NCI-H446 treated with DMSO at 0.1 percent for 48 hours (cell line): ENCODE data around the gene CDH12.
"Not testable (repeated sequence)": the region's sequence is repeated elsewhere in the genome, so short reads cannot be mapped to it uniquely, and the experiment has no call there.

Experiments
- DNase-seq: peaks from one replicate; lab custom pipeline; 2025; lab: John Stamatoyannopoulos, UW

CDH12 gene

DNA sequence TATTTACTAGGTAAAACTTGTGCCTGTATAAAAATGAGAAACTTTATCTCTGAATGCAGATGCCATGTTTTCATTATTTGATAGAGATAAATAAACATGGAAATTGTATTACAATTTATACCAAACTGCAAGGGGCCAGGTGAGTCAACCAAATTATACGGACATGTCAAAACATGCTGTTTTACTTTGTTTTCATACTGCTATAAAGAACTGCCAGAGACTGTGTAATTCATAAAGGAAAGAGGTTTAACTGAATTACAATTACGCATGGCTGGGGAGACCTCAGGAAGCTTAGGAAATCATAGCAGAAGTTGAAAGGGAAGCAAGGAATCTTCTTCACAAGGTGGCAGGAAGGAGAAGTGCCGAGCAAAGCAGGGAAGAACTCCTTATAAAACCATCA is 840.3 kb downstream of the CDH12 start:
- DNase-seq, result not testable (repeated sequence)

DNA sequence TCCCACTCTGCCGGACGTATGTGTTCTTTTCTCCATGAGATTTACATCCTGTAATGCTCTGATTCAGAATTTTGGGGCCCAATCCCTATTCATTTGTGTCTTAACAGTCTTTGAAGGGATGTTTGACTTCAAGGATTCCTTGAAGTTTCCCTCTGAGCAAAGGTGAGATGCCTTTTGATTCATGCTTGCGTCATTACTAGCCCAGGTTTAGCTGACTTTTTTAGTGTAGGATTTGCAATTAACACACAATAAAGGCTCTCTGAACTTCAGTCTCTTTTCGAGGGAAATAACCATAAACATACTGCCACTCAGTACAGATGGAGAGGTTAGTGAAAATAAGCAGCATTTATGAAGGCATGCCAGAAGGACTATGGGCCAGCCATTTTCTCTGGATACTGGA is 842.3 kb downstream of the CDH12 start:
- DNase-seq, result not testable (repeated sequence)

DNA sequence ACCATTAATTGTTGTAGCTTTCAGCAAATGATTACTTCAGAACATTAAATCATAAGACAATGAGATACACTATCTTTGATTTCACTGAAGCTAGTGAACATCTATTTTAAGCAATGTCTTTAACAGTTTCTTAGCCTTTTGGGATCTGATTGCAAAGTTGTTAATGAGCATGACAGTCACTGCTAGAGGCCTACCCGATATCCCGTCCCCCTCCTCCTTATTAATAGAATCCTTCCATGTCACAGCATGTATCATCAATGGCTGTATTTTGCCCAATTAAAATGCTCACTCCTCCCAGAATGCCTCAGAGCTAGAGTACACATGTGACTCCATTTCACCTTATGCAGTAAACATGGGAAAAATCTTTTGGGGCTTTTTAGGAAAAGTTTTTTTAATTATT is 852.0 kb downstream of the CDH12 start:
- not testable (repeated sequence) for DNase-seq

DNA sequence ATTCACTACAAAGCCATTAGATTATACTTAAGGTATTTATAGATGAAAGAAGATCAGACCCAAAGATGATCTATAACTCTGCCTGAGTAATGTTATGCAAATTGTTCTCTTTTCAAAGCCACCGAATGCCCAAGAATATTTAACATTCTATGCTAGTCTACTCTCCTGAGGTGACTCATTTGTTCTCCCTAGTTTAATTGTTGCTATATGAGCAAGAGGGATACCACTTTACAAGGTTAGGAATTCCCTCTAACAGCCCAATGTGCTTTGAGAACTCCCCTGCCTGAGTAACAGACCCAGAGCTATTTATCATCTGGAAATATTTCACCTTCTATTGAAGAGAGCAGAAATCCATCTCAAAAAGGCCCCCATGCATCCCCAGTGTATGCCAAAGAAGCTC is 867.3 kb downstream of the CDH12 start:
- not testable (repeated sequence) for DNase-seq

DNA sequence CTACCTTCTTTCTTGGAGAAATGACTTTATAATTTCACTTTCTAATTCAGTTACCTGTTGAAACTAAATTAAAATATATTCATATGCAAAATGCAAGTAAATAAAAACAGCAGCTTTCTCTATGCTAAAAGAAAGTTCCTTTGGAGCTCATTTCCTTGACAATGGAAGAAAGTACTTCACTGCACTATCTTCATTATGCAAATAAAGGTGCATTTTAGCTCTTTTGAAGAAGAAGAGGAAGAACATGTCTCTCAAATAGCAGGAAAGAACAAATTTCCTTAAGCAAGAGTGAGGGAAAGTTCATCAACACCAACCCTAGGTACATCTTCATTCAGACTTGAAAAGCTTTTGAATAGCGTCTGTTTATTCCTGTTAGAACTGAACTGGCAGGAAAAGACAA is 901.6 kb downstream of the CDH12 start:
- not testable (repeated sequence) for DNase-seq

DNA sequence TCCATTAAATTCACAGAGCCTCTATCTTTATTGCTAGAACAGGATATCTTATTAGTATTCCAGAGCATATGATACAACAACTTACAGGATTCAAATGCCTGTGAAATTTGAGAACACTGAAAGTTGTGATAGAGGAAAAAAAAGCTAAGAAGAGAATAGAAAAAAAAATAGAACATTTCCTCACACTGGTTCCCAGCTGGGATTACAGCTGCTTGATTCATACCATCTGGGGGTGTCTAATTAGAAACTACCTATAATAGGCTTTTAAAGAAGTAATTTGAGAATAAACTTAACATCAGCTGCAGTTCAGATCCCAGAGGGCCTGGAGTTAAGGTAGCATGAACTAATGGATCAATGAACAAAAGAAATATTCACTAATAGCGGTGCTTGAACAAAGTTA is 922.0 kb downstream of the CDH12 start:
- no peak for DNase-seq

DNA sequence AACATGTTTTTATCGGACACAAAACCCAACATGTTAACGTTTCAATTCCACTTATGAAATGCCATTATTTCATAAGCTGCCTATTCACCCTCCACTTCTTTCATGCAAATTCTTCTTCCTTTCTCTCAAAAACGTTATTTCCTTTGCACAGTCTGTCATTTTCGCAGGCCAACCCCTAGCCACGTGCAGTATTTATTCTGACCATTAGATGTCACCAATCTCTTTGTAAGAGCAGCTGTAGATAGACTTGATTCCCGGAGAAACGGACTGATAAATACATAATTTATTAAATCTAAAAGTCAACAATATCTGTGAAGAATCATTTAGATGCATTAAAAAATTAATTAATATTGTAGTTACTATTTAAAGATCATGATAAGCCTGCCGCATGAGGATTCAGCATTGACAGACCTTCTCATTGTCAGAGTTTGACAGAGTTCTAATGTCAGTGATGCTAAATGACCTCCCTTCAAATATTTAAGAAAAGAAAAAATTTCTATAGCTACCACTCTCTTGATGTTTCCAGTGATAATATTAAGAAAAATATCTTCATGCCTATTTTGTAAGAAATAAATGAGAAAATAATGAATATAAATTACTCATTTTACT is 933.6 kb downstream of the CDH12 start:
- DNase-seq, result peak; percentile 90

DNA sequence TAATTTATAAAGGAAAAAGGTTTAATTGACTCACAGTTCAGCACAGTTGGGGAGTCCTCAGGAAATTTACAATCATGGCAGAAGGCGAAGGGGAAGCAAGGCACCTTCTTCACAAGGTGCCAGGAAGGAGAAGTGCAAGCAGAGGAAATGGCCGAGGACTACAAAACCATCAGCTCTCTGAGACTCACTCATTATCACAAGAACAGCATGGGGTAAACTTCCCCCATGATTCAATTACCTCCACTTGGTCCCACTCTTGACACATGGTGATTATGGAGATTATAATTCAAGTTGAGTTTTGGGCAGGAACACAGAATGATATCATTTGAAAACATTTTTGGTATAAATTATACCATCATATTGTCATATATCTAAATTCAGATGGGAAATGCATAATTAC is 934.7 kb downstream of the CDH12 start:
- no peak for DNase-seq

DNA sequence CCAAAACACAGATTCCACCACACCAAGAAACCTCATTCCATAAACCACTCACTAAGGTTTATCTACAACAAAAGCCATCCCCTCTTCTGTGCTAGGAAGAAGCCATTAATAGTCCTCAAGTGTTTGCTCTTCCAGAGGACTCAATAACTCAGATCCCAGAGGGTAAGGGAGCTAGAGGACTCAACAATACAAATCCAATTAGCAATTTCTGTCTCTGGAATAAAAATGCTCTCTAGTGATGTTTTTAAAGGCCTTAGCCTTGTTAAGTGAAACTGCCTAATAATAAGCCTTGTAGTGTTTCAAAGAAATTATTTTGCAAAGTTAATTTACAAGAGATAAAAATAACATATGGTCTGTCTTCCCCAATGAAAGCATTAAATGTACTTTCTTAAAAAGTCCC is 942.4 kb downstream of the CDH12 start:
- no peak for DNase-seq

DNA sequence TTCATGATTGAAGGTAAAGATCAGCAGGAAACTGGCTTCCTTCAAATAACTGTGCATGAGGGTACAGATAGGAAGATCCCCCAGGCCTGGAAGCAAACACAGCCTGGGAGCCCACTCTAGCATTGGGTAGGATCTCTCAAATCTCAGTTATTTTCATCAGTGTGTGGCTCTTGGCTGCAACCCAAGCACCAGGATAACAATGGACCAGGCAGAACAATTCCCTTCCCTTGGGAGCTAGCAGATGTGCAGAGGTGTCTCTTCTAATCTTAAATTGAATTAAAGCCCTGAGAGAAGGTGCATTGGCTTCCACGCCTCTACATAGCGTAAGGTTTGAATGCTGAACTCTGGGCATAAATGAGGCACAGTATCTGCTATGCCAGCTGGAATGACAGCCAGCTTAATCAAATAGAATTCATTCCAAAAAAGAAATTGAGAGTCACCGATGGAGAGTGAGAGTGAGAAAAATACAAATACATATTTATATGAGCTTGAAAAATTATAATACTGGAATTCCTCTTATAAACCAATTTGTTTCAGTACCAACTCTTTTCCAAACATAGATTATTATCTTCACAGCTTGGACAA is 957.3 kb downstream of the CDH12 start:
- no peak for DNase-seq

DNA sequence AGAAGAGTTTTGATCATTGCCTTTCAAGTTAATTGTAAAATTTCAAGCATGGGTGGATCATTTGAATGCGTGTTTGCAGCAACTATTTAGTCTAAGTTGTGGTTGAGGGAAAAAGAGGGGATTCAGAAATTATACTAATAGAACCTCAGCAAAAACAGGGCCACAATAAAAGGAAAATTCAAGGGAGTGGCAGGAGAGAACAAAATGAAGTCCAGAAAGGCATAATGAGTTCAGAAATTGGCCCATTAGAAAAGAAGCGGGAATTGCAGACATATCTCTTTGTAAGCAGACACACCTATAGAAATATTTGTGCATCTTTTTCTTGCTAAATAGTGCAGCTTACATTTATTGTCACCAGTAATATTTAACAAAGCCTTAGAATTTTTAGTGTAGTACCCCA is 960.0 kb downstream of the CDH12 start:
- no peak for DNase-seq

DNA sequence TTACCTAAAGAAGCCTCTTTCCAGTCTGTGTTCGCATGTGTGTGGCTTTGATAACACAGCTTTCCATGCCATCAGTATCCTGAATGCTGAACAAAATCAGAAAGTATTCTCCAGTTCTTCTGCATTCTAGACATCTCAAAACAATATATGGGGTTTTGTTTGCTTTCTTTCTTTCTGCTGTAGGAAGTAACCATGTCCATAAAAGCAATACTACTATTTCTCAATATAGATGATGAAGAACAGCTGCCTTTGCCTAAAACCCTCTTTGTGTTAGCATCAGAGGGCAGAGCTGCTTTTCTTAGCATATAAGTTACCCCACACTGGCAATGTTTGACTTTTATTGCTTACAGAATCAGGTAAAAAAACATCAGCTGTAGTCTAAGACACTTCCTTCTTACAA is 963.6 kb downstream of the CDH12 start:
- no peak for DNase-seq

DNA sequence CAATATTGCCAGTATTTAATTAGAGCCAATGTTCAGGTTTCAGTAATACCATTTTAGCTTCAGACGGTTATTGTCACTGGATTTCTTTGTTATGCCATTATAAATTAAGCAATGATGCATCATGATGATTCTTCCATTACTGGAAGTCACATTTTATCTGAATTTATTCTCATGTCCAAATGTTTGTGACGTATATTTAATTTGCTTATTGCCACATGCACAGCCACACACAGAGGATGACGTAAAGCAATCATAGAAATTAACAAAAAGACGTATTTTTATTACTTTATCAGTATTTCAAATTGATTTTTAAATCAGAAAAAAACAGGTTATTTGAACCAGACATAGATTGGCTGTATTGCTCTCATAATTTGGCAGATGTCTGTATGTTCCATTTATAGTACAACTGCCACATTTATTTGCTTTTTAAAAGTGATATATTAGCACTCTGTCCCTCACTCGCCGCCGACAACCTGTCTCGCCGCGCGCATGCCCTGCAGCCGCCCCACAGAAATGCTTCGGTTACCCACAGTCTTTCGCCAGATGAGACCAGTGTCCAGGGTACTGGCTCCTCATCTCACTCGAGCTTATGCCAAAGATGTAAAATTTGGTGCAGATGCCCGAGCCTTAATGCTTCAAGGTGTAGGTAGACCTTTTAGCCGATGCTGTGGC is 970.9 kb downstream of the CDH12 start:
- no peak for DNase-seq

DNA sequence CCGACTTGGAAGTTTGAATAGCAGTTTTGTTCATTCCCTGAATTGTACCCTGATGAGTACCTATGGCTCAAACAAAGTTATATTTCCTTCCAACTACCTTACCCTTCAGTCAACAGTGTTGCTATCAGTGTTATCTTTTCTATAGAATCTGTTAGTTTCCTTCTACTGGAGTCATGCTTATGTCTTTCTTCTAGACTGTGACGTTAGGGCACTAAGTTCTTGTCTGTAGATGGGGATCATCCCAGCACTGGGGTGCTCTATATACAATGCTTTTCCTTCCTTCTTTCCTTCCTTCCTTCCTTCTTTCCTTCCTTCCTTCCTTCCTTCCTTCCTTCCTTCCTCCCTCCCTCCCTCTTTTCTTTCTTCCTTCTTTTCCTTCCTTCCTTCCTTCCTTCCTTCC is 973.0 kb downstream of the CDH12 start:
- DNase-seq, result no peak

DNA sequence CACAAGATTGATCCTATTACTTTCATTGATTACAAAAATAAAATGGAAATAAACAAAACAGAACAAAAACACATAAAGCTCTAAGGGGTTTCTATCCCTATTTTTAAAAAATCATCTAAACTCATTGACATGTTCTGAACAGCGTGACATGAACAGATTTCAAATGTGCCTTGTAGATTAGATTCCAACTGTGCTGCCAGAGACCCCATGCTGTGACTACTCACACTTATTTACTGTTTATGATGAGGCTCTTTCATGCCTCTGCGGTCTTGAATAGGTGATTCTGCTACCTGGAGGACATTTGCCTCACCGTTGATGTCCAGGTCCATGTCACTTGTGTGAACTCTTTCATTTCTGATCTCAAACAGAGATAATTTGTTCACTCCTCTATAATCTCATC is 990.2 kb downstream of the CDH12 start:
- DNase-seq, result peak; percentile 24

DNA sequence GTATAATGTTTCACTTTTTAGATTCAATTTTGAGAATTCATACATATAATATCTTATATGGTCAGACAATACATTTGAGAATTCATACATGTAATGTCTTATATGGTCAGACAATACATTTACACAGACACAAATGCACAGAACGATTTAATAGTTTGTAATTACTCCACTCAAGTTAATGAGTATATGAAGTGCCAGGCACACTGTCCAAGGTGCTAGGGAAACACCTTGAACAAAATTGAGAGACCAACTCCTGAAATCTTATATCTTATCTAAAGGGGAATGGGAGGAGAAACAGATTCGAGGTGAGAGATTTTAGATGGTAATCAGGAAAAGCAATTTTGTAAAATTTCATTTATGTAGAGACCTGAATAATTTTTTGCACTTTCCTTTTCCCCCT is 994.7 kb downstream of the CDH12 start:
- DNase-seq, result no peak

DNA sequence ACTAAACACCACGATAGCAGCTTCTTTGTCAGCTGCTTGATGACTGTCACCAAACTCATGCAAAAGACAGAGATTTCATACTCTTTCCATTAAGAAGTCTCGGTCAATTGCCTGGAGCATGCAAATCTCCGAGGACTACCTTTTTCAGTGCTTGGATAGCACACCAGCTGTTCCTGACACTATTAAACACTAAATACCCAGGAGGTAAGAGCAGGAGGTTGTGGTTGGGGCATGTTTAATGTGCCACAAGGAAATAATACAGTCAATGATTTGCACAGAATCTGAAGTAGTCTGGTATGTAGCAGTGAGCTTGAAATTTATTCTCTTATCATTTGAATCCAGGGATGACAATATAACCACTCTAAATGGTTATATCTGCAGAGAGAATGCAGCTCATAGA is 996.2 kb downstream of the CDH12 start:
- DNase-seq, result no peak

DNA sequence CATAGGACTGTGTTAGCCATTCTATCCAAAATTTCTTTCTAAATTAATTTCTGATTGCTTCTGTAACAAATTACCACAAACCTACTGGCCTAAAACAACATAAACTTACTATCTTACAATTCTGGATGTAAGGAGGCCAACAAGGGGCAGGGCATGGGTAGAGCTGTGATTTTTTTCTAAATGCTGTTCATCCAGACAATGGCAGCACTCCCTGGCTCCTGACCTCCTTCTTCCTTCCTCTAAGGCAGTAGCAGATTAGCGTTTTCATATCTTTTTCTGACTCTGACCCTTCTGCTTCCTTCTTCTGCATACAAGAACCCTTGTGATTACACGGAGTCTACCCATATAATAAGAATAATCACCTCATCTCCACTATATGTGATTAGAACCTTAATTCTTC is 1005.8 kb downstream of the CDH12 start:
- DNase-seq, result no peak

DNA sequence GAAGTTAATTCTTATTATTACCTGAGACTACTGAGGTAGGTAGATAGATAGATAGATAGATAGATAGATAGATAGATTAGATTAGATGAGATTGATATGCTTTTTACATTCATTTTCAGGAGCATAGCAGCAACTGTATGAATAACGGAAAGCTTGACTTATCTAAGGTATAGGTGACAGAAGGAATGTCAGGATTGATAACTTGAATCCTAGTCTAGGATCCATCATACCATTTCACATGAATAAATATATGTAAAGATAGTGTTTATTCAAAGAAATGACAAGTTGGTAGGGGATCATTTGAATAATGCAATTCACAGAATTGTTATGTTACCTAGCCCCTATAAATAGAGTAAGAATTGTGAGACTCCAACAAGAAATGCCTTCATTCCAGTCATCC is 1008.2 kb downstream of the CDH12 start:
- DNase-seq, result no peak

DNA sequence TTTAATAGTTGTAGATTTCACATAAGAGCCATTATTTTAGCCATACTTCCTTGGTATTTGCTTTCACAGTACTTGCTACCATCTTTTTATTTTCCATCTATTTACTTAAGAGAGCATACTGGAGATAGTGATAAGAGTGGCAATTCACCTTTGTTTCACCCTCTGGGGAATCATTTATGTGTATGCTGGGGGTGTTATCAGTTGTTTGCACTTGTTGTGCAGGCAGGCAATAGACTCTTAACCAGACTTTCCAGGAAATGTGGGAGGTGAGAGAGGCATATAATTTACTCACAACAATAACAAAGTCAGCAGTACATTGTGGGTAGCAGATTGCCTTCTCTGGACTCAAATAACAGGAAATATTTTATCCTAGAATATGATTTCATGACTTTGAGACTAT is 1018.3 kb downstream of the CDH12 start:
- no peak for DNase-seq

DNA sequence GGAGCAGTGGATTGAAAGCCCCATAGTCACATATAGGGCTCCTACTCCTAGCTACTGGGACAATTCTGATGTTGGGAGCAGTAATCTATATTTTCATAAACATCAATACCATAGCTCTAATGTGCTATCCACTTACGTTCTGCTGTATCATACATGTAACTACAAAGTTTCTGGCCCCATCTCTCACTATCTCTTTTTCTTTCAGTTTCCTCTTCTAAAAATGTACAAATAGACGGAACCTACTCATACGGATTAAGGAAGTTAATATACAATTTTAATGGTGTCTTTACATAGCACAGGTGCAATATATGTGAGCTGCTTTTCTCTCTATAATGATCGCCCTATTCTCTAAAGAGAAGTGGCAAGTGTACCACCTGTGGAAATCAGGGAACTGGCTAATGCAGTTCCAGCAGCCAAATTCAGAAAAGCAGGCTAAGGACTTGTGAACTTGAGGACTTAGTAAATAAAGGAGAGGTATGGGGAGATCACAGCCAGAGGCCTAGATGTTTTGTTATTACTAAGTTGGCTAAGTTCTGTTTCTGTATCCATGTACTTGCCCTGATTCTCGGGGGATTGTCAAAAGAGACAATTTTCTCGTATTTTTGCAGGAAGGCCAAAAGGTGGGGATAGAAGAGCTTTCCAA is 1021.9 kb downstream of the CDH12 start:
- no peak for DNase-seq

DNA sequence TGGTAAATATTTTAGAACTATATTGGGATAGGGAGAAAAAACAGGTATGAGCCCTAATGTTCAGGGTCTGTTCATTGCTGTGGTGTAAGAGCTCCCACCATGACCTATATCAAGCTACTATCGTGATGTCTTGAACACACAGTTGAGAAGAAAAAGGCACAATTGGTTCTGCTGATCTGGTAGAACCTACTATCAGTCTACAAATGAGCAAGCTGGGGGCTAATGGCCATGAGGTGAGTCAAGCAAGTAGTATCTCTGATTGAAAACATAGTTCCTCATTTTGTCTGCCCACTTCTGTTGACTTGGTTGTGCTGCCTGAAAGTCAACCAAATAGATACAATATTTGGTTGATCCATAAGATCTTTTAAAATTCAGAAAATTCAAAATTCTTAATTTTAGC is 1026.3 kb downstream of the CDH12 start:
- no peak for DNase-seq

DNA sequence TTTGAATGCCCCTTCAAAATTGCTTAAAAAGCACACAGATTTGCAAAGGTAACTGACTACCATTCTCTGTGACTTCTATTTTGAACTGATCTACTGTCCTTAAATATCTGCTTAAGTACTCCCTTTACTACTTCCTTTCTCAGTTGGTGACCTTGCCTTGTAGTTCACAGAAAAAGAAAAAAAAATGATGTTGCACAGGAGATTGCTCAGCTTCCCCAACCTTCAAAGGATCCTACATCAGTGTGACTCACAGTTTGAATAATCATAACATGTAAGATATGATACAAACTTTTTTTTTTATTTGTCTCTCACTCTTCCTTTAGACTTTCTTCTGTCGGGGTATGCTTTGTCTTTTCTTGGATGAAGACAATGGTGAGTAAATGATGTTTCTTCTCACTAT is 1029.6 kb downstream of the CDH12 start:
- no peak for DNase-seq
